GM21576 (cell line): ENCODE measurements around the gene TCF4.
A peak's percentile ranks its signal among the peaks of the same experiment; 100 is the strongest.

ENCODE experiments used
- ATAC-seq: cut with Tn5 transposase; IDR thresholded peaks from one replicate; pipeline ENCODE4 v1.9.1; 2021; ENCODE audit warnings: mild to moderate bottlenecking, moderate library complexity; ENCODE audit not compliant: unreplicated experiment

The TCF4 gene

DNA sequence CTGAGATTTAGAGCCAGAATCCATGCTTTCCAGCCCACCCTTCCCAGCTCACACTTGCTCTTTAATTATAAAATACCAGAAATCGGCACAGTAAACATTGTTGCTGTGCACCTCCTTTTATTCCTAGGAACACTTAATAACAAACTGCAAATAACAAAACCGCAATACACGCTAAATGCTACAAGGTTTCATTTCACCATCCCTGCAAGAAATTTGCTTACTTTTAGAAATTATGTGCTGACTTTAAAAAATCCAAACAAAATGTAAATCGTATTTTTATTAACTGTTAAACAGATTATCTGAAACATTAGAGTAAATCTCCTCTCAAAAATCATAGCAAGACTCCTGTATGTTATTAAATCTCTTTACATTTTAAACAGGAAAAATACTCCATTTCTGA is 79.3 kb downstream of the TCF4 start:
- no peak for ATAC-seq

DNA sequence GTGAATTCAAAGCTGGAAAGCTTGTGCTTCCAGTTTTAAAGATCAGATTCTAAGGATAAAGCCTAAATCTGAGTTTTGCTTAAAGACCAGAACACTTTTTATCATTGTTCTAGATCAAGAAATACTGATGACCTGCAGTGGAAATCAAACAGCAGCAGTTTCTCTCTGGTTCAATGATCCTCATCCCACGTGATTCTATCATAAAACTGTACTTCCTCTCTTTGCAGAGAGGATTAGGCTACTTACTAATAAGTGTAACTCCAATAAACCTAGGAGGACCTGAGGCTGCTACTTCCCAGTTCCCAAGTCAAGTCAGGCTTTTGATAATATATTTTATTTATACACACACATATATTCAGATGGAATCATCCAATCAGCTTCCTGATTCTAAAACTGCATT is 81.9 kb downstream of the TCF4 start:
- ATAC-seq = no peak

DNA sequence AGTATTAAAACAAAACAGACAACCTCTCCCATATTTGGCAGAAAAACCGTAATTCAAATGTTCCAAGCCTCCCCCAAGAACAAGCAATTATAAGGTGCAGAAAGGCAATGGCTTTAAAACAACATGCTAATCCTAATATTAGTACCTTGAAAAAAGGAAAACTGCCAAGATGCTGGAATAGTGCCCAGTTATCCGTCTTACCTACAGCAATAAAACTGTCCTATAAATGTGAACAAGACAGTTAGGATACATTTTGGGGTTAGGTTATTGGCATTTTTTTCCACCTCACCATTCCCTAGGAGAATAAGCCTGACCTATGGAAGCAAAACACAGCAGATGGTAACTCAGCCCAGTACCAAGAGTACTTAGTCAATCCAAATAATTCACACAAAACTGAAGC is 83.2 kb downstream of the TCF4 start:
- ATAC-seq = no peak

DNA sequence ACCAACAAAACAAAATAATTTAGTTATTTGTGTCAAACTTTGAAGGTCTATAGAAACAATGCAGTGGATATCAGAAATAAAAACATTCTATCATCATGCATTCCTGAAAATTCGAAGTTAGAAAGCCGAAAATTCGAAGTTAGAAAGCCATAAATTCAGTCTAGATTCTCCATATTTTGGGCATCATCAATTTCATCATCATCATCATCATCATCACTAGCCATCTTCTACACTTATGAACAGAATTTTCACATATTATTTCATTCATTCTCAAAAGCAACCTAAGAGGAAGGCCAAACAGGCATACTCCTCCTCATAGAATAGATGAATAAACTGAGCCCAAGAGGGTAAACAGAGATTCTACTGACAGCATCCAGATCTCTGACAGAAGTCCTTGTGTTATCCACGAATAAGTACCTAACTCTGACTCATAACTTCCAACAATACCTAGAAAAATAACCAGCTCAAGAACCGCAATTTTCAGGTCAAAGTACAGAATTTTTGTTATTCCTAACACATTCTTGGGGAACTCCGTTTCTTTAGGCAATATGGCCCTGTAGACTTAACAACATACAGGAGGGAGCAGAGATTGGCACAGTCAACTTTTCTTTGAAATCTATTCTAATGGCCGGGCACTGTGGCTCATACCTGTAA is 84.7 kb downstream of the TCF4 start:
- no peak for ATAC-seq

DNA sequence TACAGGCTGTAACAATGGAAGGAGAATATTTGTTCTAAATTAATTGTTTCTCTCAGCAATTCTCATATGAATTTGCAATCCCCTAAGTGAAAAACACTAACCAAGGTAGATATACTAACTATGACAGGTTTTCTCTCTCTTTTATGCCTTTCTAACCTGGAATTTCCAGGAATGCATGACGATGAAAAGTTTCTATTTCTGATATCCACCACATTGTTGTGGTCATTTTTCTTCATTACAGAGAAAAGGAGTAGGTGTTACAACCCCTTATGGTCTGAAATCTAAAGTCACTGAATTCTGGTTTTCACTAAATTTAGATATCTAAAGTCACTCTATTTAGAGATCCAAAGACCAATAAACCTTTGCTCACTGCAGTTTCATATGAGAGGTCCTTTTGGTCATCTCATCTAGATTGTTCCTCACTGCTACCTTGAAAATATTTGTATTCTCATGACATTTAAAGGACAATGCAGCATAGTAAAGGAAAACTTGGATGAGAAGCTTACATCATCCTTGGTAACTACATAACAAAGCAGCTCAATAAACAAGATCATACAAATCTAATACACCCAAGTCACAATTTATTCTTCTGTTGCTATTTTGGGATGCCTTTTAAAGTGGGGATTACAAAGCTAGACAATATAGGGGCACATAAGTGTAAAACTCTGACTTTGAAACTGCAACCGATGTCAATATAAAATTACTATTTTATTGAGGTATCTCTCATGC is 85.8 kb downstream of the TCF4 start:
- no peak for ATAC-seq

DNA sequence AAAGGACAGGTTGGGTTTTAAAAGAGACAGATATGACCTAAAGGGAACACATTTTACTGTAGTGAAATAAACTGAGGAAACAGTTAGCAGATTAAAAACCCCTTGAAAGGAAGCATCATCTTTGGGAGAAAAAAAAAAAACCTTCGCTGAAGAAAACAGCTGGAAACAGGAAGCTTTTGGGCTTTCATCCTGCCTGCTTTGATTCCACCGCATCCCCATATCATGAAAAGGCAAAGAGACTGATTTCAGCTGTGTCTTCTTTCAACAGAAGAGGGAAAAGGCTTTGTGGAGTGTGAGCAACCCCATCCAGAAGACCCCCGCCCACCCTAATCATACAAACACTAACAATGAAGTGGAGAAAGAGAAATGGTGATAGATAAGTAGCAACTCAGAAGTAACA is 86.4 kb downstream of the TCF4 start:
- ATAC-seq = no peak

DNA sequence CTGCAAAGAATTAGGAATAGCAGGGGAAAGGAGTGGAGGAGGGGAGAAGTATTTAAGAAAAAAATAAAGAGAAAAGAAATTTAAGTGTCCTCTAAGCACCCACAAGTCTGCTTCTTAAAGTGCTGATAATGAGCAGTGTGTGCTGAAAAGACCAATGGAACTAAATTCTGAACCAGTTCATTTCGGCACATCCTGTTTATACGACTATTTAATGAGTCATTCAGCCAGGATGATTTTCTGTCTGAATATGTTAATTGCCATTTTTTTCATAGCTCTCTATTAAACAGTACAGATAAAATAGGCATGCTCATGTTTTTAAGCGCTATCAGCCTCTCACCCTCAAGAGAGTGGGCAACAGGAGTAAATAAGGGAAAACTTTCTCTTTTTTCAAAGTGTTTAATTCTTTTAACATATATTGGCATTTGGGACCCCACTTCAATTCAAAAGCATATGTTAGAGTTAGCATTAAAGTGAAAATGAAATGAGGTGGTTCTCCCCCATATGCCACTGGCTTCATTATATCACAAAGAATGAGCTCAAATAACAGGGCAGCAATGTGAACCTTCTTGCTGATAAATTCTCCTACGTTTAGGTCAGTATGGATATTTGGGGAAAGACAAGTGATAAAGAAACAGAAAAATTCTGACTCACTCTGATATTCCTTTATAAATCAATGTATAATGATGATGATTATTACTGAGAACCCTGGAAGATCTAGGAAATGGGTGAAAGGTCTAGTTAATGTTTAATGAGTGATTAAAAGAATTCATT is 87.5 kb downstream of the TCF4 start:
- no peak for ATAC-seq

DNA sequence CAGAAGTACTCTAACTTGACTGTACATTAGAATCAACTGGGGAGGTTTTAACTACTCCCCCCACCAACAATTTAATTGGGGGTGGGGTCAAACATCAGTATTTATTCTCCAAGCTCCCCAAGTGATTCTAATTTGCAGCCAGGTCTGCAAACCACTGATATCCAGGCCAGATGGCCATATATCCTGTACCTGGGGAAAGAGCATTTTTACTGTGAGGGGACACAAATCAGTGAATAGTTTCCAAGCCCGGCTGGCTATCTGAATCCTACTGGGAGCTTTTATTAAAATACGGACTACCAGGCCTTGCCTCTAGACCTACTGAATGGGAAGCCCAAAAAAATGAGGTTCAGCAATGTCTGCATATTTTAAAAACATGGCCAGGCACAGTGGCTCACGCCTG is 88.5 kb downstream of the TCF4 start:
- no peak for ATAC-seq

DNA sequence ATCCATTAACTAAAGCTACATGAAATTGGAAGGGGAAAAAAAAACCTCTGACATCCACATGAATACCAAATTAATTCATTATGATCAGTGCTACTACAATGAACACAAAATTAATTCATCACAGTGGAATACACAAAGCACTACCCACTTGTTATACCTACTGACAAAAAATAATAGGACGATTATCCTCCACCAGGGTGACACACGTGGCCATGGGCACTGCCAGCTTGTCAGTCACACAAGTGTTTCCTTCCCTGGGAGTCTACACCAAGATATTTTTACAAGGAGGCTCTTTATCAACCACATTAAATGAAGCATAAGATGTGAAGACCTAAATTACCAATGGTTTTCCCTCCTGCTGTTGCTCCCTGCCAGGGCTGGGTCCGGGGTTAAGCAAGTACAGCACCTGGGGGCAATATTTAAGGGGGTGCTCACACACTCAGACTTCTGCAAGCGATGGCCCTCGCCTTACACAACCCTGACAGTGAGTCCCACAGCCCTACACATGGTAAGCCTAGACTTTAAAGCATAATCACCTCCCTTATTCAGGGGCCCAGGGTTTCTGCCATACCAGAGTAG is 90.1 kb downstream of the TCF4 start:
- no peak for ATAC-seq

DNA sequence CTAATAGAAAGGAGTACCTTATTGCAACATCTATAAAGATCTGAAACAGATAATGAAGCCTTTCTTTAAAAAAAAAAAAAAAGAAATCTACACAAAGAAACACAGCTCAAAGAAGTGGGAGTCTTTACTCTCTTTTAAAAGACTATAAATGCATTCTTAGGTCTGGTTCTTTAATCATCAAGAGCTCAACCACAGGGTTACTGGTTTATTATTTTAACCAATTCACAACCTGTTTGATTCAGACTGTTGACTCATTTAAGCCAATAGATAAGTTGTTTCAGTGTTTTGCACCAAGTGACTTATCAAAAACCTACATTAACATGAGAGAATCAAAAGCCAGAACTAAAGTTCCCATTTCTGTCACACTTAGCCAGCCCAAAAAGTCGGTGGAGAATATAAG is 93.1 kb downstream of the TCF4 start:
- ATAC-seq = no peak

DNA sequence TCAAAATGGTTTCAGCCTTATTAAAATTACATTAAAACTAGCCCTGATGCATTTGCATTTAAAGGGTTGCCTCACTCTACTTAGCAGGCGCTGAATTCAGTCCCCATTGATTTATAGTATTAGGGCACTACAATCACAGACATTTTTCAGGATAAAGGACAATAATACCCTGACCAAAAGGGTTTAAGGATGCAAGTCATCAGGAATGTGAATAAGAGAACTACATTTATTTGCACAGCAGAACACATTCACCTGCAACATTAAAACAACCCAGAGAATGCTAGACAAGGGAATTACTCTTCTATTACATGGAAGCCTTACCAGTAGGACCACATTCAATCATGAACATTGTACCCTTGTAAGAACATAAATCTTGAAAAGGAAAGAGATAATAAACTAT is 93.6 kb downstream of the TCF4 start:
- ATAC-seq = no peak

DNA sequence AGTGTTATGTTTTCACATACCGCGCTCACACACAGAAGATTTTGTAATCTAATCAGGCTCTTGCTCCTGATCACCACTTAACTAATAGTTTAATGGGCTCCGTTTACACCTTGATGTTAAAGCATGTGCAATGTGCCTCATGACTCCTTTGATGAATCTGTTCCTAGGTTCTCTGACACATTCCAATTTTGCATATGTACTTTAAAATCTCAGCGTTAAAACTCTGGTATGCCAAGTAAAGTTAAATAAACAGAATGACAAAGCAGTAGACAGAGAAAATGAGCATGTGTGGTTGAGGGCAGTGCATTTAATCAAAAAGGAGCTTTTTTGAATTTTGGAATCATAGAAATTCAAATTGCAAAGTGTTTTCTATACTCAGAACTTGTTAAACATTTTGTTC is 96.4 kb downstream of the TCF4 start:
- no peak for ATAC-seq

DNA sequence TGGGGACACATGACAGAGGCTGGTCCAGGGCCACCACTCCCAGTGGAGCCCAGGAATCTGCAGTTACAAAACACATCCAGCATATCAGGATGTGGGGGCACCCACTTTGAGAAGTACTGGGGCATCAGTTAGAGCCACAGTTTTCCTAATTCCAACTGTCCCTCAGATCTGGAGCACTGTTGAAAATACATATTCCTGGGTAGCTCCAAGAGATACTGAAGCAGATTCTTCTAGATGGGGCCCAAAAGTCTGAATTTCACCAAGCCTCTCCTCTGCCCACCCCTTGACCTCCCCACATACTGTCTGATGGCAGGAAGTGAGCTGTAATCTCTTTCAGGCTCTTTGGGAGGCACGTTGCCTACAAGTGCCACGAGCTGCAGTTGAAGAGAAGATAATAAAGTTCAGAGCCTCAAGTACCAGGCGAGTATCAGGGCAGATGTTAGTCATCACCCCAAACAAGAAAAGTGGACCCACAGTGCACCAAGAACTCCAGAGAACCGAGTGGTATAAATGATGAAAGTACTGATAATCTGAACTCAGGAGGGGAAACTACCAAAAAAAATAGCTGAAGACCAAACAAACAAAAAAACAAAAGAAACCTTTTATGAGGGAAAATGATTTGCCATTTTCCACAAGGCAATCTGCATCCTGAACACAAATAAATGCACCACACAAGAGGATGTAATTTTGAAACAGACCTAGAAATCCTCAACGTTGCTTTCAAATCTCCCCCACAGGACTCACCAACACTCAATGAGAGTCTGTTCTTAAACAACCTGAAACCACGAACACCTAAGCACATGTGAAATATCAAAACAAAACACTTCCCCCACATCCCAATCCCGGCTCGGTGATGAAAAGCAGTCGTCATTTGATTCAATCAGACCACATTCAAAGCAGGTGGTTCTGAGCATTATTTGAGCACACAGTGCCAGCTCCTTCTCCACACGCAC is 98.7 kb downstream of the TCF4 start:
- ATAC-seq = peak; percentile 80

DNA sequence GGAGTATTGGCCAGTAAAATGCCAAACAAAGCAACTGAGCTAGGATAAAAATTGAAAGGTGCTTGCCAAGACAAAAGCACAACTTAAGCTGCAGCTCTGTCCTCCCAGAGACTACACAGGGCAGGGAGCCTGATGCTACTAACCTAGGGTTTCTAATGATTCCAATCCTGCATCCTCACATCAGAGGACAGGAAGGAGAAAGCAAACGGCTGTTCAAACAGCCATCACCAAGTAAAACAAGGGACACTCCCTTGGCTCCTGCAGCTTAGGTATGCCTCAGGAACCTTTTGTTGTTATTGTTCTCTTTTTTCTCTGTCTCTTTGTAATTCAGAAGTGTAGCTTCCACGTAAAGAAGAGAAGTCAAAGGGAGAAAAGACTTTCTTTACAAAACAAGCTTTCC is 99.5 kb downstream of the TCF4 start:
- no peak for ATAC-seq

DNA sequence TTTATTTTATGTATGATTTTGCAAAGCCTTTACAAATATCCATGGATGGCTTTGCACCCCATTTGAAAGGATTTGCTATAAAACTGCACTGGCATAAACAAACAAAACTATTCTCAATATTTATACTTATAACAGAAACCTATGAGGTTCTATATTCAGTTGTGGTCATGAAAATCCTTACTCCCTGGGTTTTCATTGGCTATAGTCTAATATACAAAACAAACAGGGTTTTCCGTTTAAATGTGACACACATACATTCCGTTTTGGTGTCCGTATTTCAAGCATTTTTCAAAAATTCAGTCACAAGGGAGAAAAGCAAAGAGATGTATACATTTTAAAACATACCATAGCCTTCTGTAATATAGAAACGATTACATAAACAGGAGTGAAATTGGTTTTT is 100.0 kb downstream of the TCF4 start:
- no peak for ATAC-seq

DNA sequence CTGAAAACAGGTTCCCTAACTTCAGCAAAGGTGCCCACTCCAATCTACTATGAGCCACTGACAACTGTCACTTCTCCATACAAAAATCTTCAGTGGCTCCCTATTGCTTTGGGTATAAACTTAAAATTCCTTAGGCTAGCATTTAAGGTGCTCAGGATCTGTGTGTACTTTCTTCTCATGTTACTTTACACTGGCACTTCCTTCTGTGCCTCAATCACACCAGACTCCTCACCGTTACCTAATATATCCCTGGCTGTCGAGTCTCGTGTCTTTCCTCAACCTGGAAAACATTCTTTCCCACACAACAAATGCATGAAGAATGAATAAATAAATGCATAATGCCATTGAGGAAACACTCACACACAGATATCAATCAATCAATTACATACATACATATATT is 101.1 kb downstream of the TCF4 start:
- no peak for ATAC-seq

DNA sequence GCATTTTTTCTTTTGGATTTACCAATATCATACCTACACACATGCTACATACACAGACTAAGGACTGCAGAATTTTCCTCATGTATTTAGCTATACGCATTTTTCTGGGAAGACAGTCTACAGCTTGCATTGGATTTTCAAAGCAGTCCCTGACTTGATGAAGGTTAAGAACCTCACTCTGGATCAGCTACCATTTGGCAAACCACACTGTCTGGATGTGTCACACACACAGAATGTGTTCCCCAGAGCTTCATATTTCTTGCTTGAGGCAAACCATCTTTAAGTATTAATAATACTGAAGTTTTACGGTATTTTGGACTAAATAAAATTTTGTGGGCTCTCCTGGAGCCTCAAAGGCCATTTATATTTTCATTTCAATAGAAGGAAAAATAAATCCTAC is 102.3 kb downstream of the TCF4 start:
- no peak for ATAC-seq

DNA sequence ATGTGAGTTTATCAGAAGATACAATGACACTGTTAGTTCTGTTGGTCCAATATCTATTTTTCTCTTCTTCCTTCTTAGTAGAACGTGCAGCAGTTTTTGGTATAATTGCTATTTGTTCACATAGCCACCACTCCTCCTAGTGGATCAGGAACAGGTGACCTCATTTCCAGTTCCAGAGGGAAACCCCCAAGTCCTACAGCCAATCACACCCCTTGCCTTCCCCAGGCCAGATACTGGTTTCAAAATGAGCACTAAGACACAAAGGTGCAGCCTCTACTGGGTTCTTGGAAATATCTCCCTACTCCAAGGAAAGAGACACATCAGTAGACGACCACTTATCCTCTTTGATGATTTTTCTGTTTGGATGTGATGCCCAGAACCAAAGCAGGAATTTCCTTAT is 103.2 kb downstream of the TCF4 start:
- ATAC-seq = no peak

DNA sequence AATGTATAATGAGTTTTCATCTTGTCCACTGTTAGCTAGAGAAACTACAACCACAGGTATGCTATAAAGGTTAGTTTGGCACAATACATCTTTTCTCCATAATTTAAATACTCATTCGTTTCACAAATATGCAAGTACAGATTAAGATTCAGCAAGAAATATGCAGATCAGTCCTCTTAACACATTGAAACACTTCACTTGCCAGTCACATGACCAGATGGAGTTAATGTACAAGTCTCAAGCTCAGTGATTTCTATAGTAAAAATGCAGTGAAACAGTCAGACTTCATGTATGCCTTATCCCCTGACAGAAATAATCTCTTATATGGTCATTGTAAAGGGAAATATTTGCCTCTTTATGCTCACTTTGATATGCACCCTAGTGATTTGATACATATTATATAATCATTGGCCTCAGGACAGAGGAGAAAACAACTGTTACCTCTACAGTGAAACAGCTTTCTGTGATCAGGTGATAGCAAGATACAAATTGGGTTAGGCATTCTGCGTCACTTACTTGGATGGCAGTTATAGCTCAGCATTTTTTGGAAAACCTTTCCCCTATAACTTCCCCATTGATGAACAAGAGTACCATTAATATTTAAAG is 104.6 kb downstream of the TCF4 start:
- ATAC-seq = no peak
